H1 (cell line): ENCODE data around the gene TNNT3. TPM values are rescaled to one million over a fixed set of nuclear protein-coding genes. Genes with fewer than 3 reads are reported as not detected.

ENCODE experiments used
- CTCF ChIA-PET: fragments of 300-600 bp; sonication (Branson Sonifier 250); formaldehyde crosslinking; loops from one replicate; lab custom pipeline; 2021; ENCODE audit not compliant: partially characterized antibody; lab: Charles Lee
- POLR2A ChIA-PET: fragments of 300-600 bp; sonication (Branson Sonifier 250); formaldehyde crosslinking; loops from one replicate; lab custom pipeline; 2021; ENCODE audit warnings: inconsistent platforms; ENCODE audit not compliant: partially characterized antibody; lab: Charles Lee
- DNase-seq, 2 experiments: peaks; one replicate each; pipeline versions ENCODE4 v3.0.0 to v3.0.0-alpha.2; 2010 to 2022; ENCODE audit warnings: low spot score in 2 of 2, low read depth in 1 of 2, mixed read lengths in 1 of 2
- FAIRE-seq: peaks from 2 replicates; lab custom pipeline; 2011; peaks lifted over from hg19 to GRCh38; lab: Jason Lieb, UNC
- H2AFZ ChIP-seq: 2 replicates; pipeline ENCODE4 v1.8.1; 2012; ENCODE audit warnings: low read length, inconsistent platforms
- H2AK5ac ChIP-seq: 2 replicates; pipeline ENCODE4 v1.6.1; 2013; ENCODE audit warnings: low read depth, low read length
- H2BK120ac ChIP-seq: replicated peaks from 2 replicates; pipeline ENCODE3; 2013; ENCODE audit warnings: low read depth, low read length, inconsistent platforms
- H2BK12ac ChIP-seq: 2 replicates; pipeline ENCODE4 v1.6.1; 2013; ENCODE audit warnings: low read depth, low read length
- H2BK15ac ChIP-seq: 2 replicates; pipeline ENCODE4 v1.6.1; 2013; ENCODE audit warnings: low read length
- H2BK20ac ChIP-seq: 2 replicates; pipeline ENCODE4 v1.6.1; 2013; ENCODE audit warnings: low read length
- H2BK5ac ChIP-seq: 2 replicates; pipeline ENCODE4 v1.6.1; 2013; ENCODE audit warnings: low read depth, low read length
- H3K14ac ChIP-seq: 2 replicates; pipeline ENCODE4 v1.6.1; 2013; ENCODE audit warnings: inconsistent platforms; ENCODE audit not compliant: insufficient read length
- H3K18ac ChIP-seq: 2 replicates; pipeline ENCODE4 v1.6.1; 2013; ENCODE audit warnings: low read length; ENCODE audit errors: extremely low read depth
- H3K23ac ChIP-seq: 2 replicates; pipeline ENCODE4 v1.6.1; 2013; ENCODE audit warnings: inconsistent platforms; ENCODE audit not compliant: insufficient read length
- H3K23me2 ChIP-seq: 2 replicates; pipeline ENCODE4 v1.6.1; 2013; ENCODE audit warnings: low read depth, low read length
- H3K27ac ChIP-seq: 2 replicates; pipeline ENCODE4 v1.6.1; 2011; ENCODE audit warnings: low read depth, low read length, inconsistent platforms
- H3K27me3 ChIP-seq, 4 experiments: replicated peaks in 1 of 4; 1 replicate in 1 of 4; 2 replicates in 3 of 4; pipeline versions ENCODE4 v1.6.1 to v1.8.1; 2011 to 2013; ENCODE audit warnings: low read length in 3 of 4, mild to moderate bottlenecking in 3 of 4, inconsistent platforms in 2 of 4, mixed read lengths in 2 of 4, moderate library complexity in 1 of 4; ENCODE audit not compliant: control insufficient read depth in 3 of 4, insufficient read depth in 3 of 4; ENCODE audit errors: extremely low read depth in 1 of 4
- H3K36me3 ChIP-seq, 4 experiments: 2 replicates each; pipeline versions ENCODE4 v1.6.1 to v1.8.1; 2011 to 2013; ENCODE audit warnings: mild to moderate bottlenecking in 4 of 4, low read length in 3 of 4, moderate library complexity in 2 of 4, control low read depth in 1 of 4, inconsistent platforms in 1 of 4; ENCODE audit not compliant: insufficient read depth in 4 of 4, control insufficient read depth in 2 of 4
- H3K4ac ChIP-seq: replicated peaks from 2 replicates; pipeline ENCODE3; 2013; ENCODE audit warnings: low read length, low read depth, mixed read lengths, inconsistent platforms; ENCODE audit not compliant: insufficient read length
- H3K4me1 ChIP-seq, 4 experiments: replicated peaks in 1 of 4; 1 replicate in 1 of 4; 2 replicates in 3 of 4; pipeline versions ENCODE4 v1.6.1 to v1.8.1; 2011 to 2013; ENCODE audit warnings: low read length in 3 of 4, inconsistent platforms in 2 of 4, mixed read lengths in 1 of 4; ENCODE audit not compliant: insufficient read depth in 4 of 4, control insufficient read depth in 3 of 4
- H3K4me2 ChIP-seq, 2 experiments: 2 replicates each; pipeline versions ENCODE4 v1.6.1 to v1.8.1; 2011 to 2013; ENCODE audit warnings: low read depth in 2 of 2, low read length in 2 of 2, control low read depth in 1 of 2, inconsistent platforms in 1 of 2, mild to moderate bottlenecking in 1 of 2; ENCODE audit not compliant: insufficient read depth in 1 of 2
- H3K4me3 ChIP-seq, 4 experiments: fragments of 200-600, 300-600 bp in 1 of 4; sonication (generic), shearing (Covaris generic), sonication (Bioruptor Twin) in 1 of 4; 2 replicates each; pipeline versions ENCODE4 v1.5.1 to v1.8.1; 2011 to 2016; ENCODE audit warnings: low read length in 4 of 4, low read depth in 3 of 4, control low read depth in 2 of 4, inconsistent platforms in 2 of 4, mild to moderate bottlenecking in 2 of 4, mixed read lengths in 1 of 4, moderate library complexity in 1 of 4; ENCODE audit not compliant: insufficient read depth in 2 of 4; ENCODE audit errors: extremely low read depth in 1 of 4
- H3K56ac ChIP-seq: replicated peaks from 2 replicates; pipeline ENCODE3; 2013; ENCODE audit warnings: low read depth, mild to moderate bottlenecking, mixed read lengths, low read length, inconsistent platforms; ENCODE audit not compliant: insufficient read length
- H3K79me1 ChIP-seq: 2 replicates; pipeline ENCODE4 v1.6.1; 2013; ENCODE audit warnings: low read depth, low read length, control low read depth
- H3K79me2 ChIP-seq, 2 experiments: 2 replicates each; pipeline versions ENCODE4 v1.6.1 to v1.8.1; 2012 to 2013; ENCODE audit warnings: low read length in 2 of 2, mild to moderate bottlenecking in 2 of 2, inconsistent platforms in 1 of 2; ENCODE audit not compliant: insufficient read depth in 2 of 2, control insufficient read depth in 1 of 2
- H3K9ac ChIP-seq, 4 experiments: replicated peaks in 1 of 4; 1 replicate in 1 of 4; 2 replicates in 3 of 4; pipeline versions ENCODE4 v1.6.1 to v1.8.1; 2011 to 2013; ENCODE audit warnings: low read depth in 3 of 4, low read length in 3 of 4, control low read depth in 2 of 4, mild to moderate bottlenecking in 2 of 4, moderate library complexity in 2 of 4, inconsistent platforms in 1 of 4; ENCODE audit errors: extremely low read depth in 1 of 4
- H3K9me3 ChIP-seq, 2 experiments: 2 replicates each; pipeline versions ENCODE4 v1.6.1 to v1.8.1; 2012 to 2013; ENCODE audit warnings: mild to moderate bottlenecking in 2 of 2, moderate library complexity in 2 of 2, control low read depth in 1 of 2, inconsistent platforms in 1 of 2, low read depth in 1 of 2, low read length in 1 of 2, mixed read lengths in 1 of 2; ENCODE audit not compliant: insufficient read depth in 2 of 2
- H4K20me1 ChIP-seq, 2 experiments: replicated peaks in 1 of 2; 2 replicates each; pipeline versions ENCODE3 to v1.8.1; 2011 to 2013; ENCODE audit warnings: inconsistent platforms in 2 of 2, low read length in 2 of 2, mild to moderate bottlenecking in 1 of 2; ENCODE audit not compliant: insufficient read depth in 2 of 2, control insufficient read depth in 1 of 2
- H4K5ac ChIP-seq: 2 replicates; pipeline ENCODE4 v1.6.1; 2013; ENCODE audit warnings: low read length, low read depth, mixed read lengths, inconsistent platforms; ENCODE audit not compliant: insufficient read length
- H4K8ac ChIP-seq: 2 replicates; pipeline ENCODE4 v1.8.0; 2013; ENCODE audit warnings: mild to moderate bottlenecking, moderate library complexity, low read length, inconsistent platforms; ENCODE audit not compliant: insufficient read depth; ENCODE audit errors: extremely low read depth
- H4K91ac ChIP-seq: replicated peaks from 2 replicates; pipeline ENCODE3; 2013; ENCODE audit warnings: low read length, mixed read lengths, inconsistent platforms; ENCODE audit not compliant: insufficient read length
- BCL11A ChIP-seq, 2 experiments: IDR thresholded peaks; one replicate each; pipeline ENCODE4 v1.6.1; 2011; ENCODE audit warnings: low read depth in 2 of 2, low read length in 2 of 2, mild to moderate bottlenecking in 2 of 2
- CHD1 ChIP-seq: IDR thresholded peaks from 2 replicates; pipeline ENCODE4 v1.6.1; 2012; ENCODE audit warnings: low read depth, low read length, improper control_type of control experiment
- EP300 ChIP-seq, 2 experiments: IDR thresholded peaks; 1 replicate in 1 of 2; 2 replicates in 1 of 2; pipeline ENCODE4 v1.6.1; 2011 to 2012; ENCODE audit warnings: low read depth in 2 of 2, low read length in 2 of 2, mild to moderate bottlenecking in 2 of 2, borderline replicate concordance in 1 of 2, inconsistent platforms in 1 of 2, moderate library complexity in 1 of 2
- FOSL1 ChIP-seq: IDR thresholded peaks from 2 replicates; pipeline ENCODE4 v1.6.1; 2011; ENCODE audit warnings: mild to moderate bottlenecking, low read depth, low read length, moderate library complexity; ENCODE audit not compliant: insufficient read depth
- GABPA ChIP-seq: IDR thresholded peaks from 2 replicates; pipeline ENCODE4 v1.6.1; 2011; ENCODE audit warnings: mild to moderate bottlenecking, low read length, moderate library complexity, borderline replicate concordance; ENCODE audit not compliant: insufficient read depth
- KDM1A ChIP-seq: fragments of 200-600, 300-600 bp; sonication (generic); IDR thresholded peaks from 2 replicates; pipeline ENCODE4 v1.7.1; 2016; ENCODE audit warnings: mild to moderate bottlenecking, low read length, borderline replicate concordance
- NANOG ChIP-seq: IDR thresholded peaks from 2 replicates; pipeline ENCODE4 v1.6.1; 2011; ENCODE audit warnings: low read length, low read depth, mild to moderate bottlenecking, inconsistent platforms; ENCODE audit not compliant: insufficient read depth, poor library complexity, severe bottlenecking
- RBBP5 ChIP-seq: IDR thresholded peaks from 2 replicates; pipeline ENCODE4 v1.7.1; 2012; ENCODE audit warnings: low read depth, mild to moderate bottlenecking, inconsistent platforms, low read length, moderate library complexity, borderline replicate concordance
- RXRA ChIP-seq: IDR thresholded peaks from 2 replicates; pipeline ENCODE4 v1.6.1; 2011; ENCODE audit warnings: low read depth, mild to moderate bottlenecking, low read length, moderate library complexity; ENCODE audit not compliant: insufficient read depth
- SIN3A ChIP-seq, 2 experiments: IDR thresholded peaks in 1 of 2; conservative IDR thresholded peaks in 1 of 2; 2 replicates each; pipeline ENCODE4 v1.6.1; 2011 to 2012; ENCODE audit warnings: low read length in 2 of 2, improper control_type of control experiment in 1 of 2, low read depth in 1 of 2, mild to moderate bottlenecking in 1 of 2
- SUZ12 ChIP-seq: fragments of 200-600 bp; sonication (generic); IDR thresholded peaks from 2 replicates; pipeline ENCODE4 v1.6.1; 2012; ENCODE audit warnings: mild to moderate bottlenecking, inconsistent platforms, low read length, moderate library complexity, mixed read lengths
- TCF12 ChIP-seq: IDR thresholded peaks from 2 replicates; pipeline ENCODE4 v1.6.1; 2011; ENCODE audit warnings: low read depth, mild to moderate bottlenecking, low read length
- WGBS, 2 experiments: shearing (Covaris generic) in 1 of 2; methylation state at CpG; one replicate each; pipeline versions ENCODE4 v1.1.6 to v1.1.7; 2013 to 2015; ENCODE audit warnings: low lambda C conversion rate in 2 of 2, mixed read lengths in 2 of 2, inconsistent platforms in 1 of 2, low coverage in 1 of 2, missing lambda C conversion rate in 1 of 2; ENCODE audit not compliant: insufficient replicate concordance in 2 of 2, insufficient coverage in 1 of 2, insufficient read length in 1 of 2; ENCODE audit errors: extremely low coverage in 1 of 2, missing lambda C conversion rate in 1 of 2; 5-methylcytosine and 5-hydroxymethylcytosine counted together
- polyA plus RNA-seq, 7 experiments: library from polyadenylated mRNA; depleted of rRNA in 3 of 7; stranded (reverse) in 5 of 7; unstranded in 2 of 7; fragments of >200 nt in 5 of 7; fragments of 200-250 nt in 2 of 7; gene quantifications; 1 replicate in 5 of 7; 2 replicates in 1 of 7; 4 replicates in 1 of 7; pipeline versions ENCODE4 v1.2.1 to v1.2.3, GENCODE V29; 2011 to 2013; ENCODE audit warnings: missing spikeins in 2 of 7, mixed read lengths in 2 of 7
- total RNA-seq: library from RNA; stranded (reverse); fragmentation: NEBNext Ultra II Directional; extraction: Animal tissue kit (Norgen Biotek cat#: 25700); gene quantifications from 2 replicates; pipeline ENCODE4 v1.2.1, GENCODE V29; 2021
- TF ChIP-seq, protein P1 (sequence below): IDR thresholded peaks from 2 replicates; pipeline ENCODE4 v1.6.1; 2012; ENCODE audit warnings: inconsistent platforms

The TNNT3 gene
- total and polyA plus RNA-seq, 2 of the 8 experiments (the other 6 are each of a cell fraction or from before 2014, with no cell fraction given): not detected

DNA sequence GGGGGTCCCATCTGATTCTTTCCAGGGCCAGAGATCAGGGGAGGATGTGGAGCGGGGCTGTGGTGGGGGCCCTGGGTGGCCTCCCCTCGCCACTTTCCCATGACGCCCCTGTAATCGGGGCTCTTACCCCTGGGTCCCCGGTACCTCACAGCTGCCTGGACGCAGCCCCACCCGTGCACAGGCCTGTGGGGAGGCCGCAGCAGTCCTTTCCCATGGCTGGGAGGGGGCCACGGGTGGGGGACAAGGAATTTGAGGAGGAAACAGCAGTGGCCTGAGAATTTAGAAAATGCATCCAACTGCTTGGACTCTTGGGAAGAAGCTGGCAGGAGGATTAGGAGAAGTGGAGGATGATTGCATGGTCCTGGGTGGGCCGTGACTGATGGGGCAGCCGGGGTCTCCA lies 60.1 kb downstream of the TNNT3 start:
- Histone ChIP-seq H3K4me2 (no peak overlapping the region), H3K4ac (no peak overlapping the region), H3K36me3 (no peaks in the 10 kb centered on the region), H2BK5ac (no peak overlapping the region), H4K8ac (no peak overlapping the region), H3K27ac (no peak overlapping the region), H4K91ac (no peak overlapping the region), H2AK5ac (no peak overlapping the region), H3K9me3 (no peaks in the 10 kb centered on the region), H4K20me1 (no peaks in the 10 kb centered on the region), H2BK15ac (no peak overlapping the region), H3K79me2 (no peaks in the 10 kb centered on the region), H2BK20ac (no peak overlapping the region), H3K79me1 (no peaks in the 10 kb centered on the region), H2AFZ (no peak overlapping the region), H3K23ac (no peak overlapping the region), H3K56ac (no peak overlapping the region), H2BK12ac (no peak overlapping the region), H3K9ac (no peak overlapping the region), H4K5ac (no peak overlapping the region), H3K23me2 (no peaks in the 10 kb centered on the region), H3K4me3 (no peak overlapping the region), H2BK120ac (no peak overlapping the region), H3K14ac (no peak overlapping the region), H3K18ac (no peak overlapping the region), H3K4me1 (no peaks in the 10 kb centered on the region), H3K27me3 (no peaks in the 10 kb centered on the region)
- DNase-seq: no peak
- 75% methylated on average over 4 of the region's 11 CpGs; no CpG with 5 or more reads in 1 of the 2 experiments for WGBS, 2 experiments
- POLR2A ChIA-PET: interaction anchor here (1.0 to 1.5 kb wide), 3 partner anchors 9 to 28 kb away, joined by 3 read pairs; no protein-coding TSS in a partner anchor
- FAIRE-seq: no peak
- CTCF ChIA-PET: interaction anchor here (0.8 to 5.7 kb wide), 8 partner anchors 11 to 178 kb away, joined by 3 to 66 read pairs (median 4); no protein-coding TSS in a partner anchor
- no peak for TF ChIP-seq RBBP5
- TF ChIP-seq SUZ12: no peak
- no peak for TF ChIP-seq EP300 (IDR thresholded peaks at IDR 0.05; ENCODE audit: borderline replicate concordance in 1 of 2, low read depth in 2 of 2, low read length in 2 of 2)
- no peak for TF ChIP-seq RXRA
- no peak for TF ChIP-seq BCL11A (IDR thresholded peaks at IDR 0.05; ENCODE audit: low read depth in 2 of 2, low read length in 2 of 2)
- TF ChIP-seq, protein P1, sequence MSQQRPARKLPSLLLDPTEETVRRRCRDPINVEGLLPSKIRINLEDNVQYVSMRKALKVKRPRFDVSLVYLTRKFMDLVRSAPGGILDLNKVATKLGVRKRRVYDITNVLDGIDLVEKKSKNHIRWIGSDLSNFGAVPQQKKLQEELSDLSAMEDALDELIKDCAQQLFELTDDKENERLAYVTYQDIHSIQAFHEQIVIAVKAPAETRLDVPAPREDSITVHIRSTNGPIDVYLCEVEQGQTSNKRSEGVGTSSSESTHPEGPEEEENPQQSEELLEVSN: no peak
- TF ChIP-seq GABPA: no peak
- TF ChIP-seq CHD1: no peak
- TF ChIP-seq TCF12: no peak
- TF ChIP-seq NANOG: no peak
- TF ChIP-seq KDM1A: no peak
- no peak for TF ChIP-seq SIN3A (conservative IDR thresholded peaks at IDR 0.05 in 1 of 2, IDR thresholded peaks at IDR 0.05 in 1 of 2; ENCODE audit: low read depth in 1 of 2, low read length in 2 of 2)
- TF ChIP-seq FOSL1: no peak
